Chondrocyte (in vitro differentiated cells): ENCODE measurements around the gene MPL. TPM values are rescaled to one million over a fixed set of nuclear protein-coding genes. Genes with fewer than 3 reads are reported as not detected.

ENCODE experiments used
- DNase-seq: peaks from one replicate; pipeline ENCODE4 v3.0.0; 2021; ENCODE audit warnings: mixed read lengths, low spot score
- H3K27ac Mint-ChIP-seq: one replicate; pipeline ENCODE4 v1.8.0; 2021; ENCODE audit warnings: mild to moderate bottlenecking, moderate library complexity, mixed read lengths; ENCODE audit not compliant: unreplicated experiment
- H3K27me3 Mint-ChIP-seq: 2 replicates; pipeline ENCODE4 v1.8.0; 2021; ENCODE audit warnings: low read depth, mixed read lengths
- H3K36me3 Mint-ChIP-seq: 2 replicates; pipeline ENCODE4 v1.8.0; 2021; ENCODE audit warnings: low read depth, mixed read lengths
- H3K4me1 Mint-ChIP-seq: 2 replicates; pipeline ENCODE4 v1.8.0; 2021; ENCODE audit warnings: low read depth, mild to moderate bottlenecking, mixed read lengths
- H3K4me3 Mint-ChIP-seq: one replicate; pipeline ENCODE4 v1.8.0; 2021; ENCODE audit warnings: mild to moderate bottlenecking, moderate library complexity, mixed read lengths; ENCODE audit not compliant: unreplicated experiment
- H3K9me3 Mint-ChIP-seq: 2 replicates; pipeline ENCODE4 v1.8.0; 2021; ENCODE audit warnings: low read depth, mixed read lengths
- total RNA-seq: library from RNA; stranded (reverse); gene quantifications from 3 replicates; pipeline ENCODE4 v1.2.1, GENCODE V29; 2021
- TF ChIP-seq, protein P1 (sequence below): fragments of 200-600 bp; sonication (generic); IDR thresholded peaks from 2 replicates; pipeline ENCODE4 v1.5.0; 2021; ENCODE audit warnings: antibody characterized with exemption, mild to moderate bottlenecking, moderate library complexity

The MPL gene
- total RNA-seq, 1 donor from 2014 or later = not detected

DNA sequence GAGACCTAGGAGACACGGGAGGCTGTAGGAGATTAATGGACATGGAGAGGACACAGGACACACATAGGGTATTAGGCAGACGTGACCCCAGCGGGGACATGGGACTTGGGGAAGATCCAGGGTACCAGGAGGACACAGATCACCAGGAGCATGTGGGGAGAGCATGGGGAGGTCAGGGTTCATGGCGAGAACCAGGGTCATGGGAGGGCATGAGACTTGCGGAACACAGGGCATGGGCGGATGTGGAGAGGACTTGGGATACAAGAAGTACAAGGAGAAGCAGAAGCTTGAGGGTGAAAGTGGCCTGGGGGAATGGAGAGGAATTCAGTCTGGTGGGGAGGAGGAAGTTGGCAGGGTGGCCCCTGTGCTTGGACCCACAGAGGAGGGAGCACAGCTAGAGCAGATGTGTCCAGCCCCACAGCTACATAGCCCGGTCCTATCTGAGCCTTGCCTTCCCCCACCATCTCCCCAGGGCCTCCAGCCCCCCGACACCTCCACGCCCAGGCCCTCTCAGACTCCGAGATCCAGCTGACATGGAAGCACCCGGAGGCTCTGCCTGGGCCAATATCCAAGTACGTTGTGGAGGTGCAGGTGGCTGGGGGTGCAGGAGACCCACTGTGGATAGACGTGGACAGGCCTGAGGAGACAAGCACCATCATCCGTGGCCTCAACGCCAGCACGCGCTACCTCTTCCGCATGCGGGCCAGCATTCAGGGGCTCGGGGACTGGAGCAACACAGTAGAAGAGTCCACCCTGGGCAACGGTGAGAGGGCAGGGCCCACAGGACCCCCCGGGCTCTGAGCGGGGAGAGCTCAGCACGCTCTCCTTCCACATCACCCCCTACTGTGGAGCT lies 24.7 kb upstream of the MPL start:
- H3K9me3 Mint-ChIP-seq = no peaks in the 10 kb centered on the region
- DNase-seq = peak; percentile 77
- H3K4me3 Mint-ChIP-seq = no peak overlapping the region
- H3K27ac Mint-ChIP-seq = no peak overlapping the region
- no peaks in the 10 kb centered on the region for H3K27me3 Mint-ChIP-seq
- no peaks in the 10 kb centered on the region for H3K36me3 Mint-ChIP-seq
- no peaks in the 10 kb centered on the region for H3K4me1 Mint-ChIP-seq
- TF ChIP-seq, protein P1, sequence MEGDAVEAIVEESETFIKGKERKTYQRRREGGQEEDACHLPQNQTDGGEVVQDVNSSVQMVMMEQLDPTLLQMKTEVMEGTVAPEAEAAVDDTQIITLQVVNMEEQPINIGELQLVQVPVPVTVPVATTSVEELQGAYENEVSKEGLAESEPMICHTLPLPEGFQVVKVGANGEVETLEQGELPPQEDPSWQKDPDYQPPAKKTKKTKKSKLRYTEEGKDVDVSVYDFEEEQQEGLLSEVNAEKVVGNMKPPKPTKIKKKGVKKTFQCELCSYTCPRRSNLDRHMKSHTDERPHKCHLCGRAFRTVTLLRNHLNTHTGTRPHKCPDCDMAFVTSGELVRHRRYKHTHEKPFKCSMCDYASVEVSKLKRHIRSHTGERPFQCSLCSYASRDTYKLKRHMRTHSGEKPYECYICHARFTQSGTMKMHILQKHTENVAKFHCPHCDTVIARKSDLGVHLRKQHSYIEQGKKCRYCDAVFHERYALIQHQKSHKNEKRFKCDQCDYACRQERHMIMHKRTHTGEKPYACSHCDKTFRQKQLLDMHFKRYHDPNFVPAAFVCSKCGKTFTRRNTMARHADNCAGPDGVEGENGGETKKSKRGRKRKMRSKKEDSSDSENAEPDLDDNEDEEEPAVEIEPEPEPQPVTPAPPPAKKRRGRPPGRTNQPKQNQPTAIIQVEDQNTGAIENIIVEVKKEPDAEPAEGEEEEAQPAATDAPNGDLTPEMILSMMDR = no peak

DNA sequence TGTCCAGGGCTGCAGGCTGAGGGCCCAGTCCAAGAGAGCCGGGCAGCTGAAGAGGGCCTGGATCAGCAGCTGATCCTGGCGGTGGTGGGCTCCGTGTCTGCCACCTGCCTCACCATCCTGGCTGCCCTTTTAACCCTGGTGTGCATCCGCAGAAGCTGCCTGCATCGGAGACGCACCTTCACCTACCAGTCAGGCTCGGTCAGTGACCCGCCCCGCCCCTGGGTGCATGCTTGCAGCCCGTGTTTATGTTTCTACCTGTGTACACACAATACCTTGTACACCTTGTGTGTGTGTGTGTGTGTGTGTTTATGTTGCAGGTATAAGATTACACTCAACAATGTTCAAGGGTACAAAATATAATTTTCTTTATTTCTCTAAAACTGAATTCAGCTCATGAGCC lies 23.8 kb upstream of the MPL start:
- no peaks in the 10 kb centered on the region for H3K4me1 Mint-ChIP-seq
- no peaks in the 10 kb centered on the region for H3K27me3 Mint-ChIP-seq
- DNase-seq = peak; percentile 60
- no peak overlapping the region for H3K27ac Mint-ChIP-seq
- TF ChIP-seq, protein P1 = no peak
- H3K9me3 Mint-ChIP-seq = no peaks in the 10 kb centered on the region
- no peak overlapping the region for H3K4me3 Mint-ChIP-seq
- no peaks in the 10 kb centered on the region for H3K36me3 Mint-ChIP-seq

DNA sequence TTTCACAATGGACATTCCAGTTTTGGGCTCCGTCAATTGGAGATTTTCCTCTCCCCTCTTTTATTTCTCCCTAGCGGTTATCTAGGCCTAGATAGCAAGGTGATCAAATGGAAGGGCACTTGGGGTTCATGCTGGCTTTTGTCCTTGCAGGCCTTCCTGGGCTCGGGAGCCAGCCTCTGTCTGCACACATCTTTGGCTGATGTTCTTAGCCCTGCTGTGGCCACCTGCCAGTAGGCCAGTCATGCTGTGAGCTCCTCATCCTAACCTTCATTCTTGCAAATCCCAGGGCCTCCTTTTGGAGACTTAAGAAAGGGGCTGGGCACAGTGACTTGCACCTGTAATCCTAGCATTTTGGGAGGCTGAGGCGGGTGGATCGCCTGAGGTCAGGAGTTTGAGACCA lies 23.4 kb upstream of the MPL start:
- TF ChIP-seq, protein P1 = no peak
- Mint-ChIP-seq H3K36me3 (no peaks in the 10 kb centered on the region), H3K4me3 (no peak overlapping the region), H3K9me3 (no peaks in the 10 kb centered on the region), H3K4me1 (no peaks in the 10 kb centered on the region), H3K27me3 (no peaks in the 10 kb centered on the region), H3K27ac (no peak overlapping the region)
- DNase-seq = peak; percentile 33

DNA sequence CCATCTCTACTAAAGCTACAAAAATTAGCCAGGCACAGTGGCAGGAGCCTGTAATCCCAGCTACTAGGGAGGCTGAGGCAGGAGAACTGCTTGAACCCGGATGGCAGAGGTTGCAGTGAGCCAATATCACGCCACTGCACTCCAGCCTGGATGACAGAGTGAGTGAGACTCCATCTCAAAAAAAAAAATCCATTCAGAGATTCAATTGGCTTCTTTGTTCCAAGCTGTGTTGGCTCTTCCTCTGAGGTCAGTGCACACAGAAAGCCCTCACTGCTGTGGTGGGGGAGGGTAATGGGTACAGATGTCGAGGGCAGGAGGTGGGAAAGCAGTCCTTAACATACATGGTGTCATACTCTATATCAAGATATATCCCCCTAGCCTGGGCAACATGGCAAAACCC lies 22.1 kb upstream of the MPL start:
- H3K4me1 Mint-ChIP-seq = no peaks in the 10 kb centered on the region
- H3K4me3 Mint-ChIP-seq = no peak overlapping the region
- no peaks in the 10 kb centered on the region for H3K36me3 Mint-ChIP-seq
- no peak for DNase-seq
- TF ChIP-seq, protein P1 = no peak
- H3K27me3 Mint-ChIP-seq = no peaks in the 10 kb centered on the region
- no peaks in the 10 kb centered on the region for H3K9me3 Mint-ChIP-seq
- no peak overlapping the region for H3K27ac Mint-ChIP-seq

DNA sequence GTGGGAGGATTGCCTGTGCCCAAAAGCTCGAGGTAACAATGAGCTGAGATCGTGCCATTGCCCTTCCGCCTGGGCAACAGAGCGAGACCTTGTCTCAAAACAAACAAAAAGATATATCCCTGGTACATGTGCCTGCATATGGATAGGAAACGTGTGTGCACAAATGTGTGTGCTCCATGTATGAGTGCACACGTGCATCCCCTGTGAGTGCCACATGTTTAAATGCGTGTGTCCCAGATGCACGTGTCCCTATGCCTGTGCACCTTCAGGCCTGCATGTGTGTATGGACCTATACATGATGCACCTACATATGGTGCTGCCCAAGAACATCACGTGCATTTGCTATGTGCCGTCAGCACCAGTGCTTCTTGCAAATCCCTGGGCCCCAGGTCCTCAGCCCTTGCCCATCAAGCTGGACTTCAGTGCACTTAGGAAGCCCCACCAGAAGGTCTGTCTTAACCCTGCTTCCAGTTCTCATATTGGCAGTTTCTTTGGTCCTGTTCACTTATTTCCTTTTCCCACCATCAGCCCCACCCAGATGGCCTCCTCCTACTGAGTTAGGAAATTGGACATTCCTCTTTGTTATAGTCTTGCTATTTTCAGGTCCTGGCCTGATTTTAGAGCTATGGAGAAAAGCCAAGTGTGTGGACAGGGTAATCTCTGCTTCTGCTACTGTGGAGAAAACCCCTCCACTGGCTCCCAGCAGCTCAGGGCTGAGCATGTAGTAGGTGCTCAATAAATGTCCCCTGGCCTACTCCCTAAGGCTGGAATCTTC lies 21.5 kb upstream of the MPL start:
- H3K27ac Mint-ChIP-seq = no peak overlapping the region
- H3K36me3 Mint-ChIP-seq = no peaks in the 10 kb centered on the region
- H3K27me3 Mint-ChIP-seq = no peaks in the 10 kb centered on the region
- TF ChIP-seq, protein P1 = no peak
- no peak for DNase-seq
- H3K4me1 Mint-ChIP-seq = no peaks in the 10 kb centered on the region
- H3K4me3 Mint-ChIP-seq = no peak overlapping the region
- no peaks in the 10 kb centered on the region for H3K9me3 Mint-ChIP-seq
